ENCODE data around the gene ACOT8. TPM values are rescaled to one million over a fixed set of nuclear protein-coding genes. Genes with fewer than 3 reads are reported as not detected.

ACOT8 gene
- total RNA-seq, 2 donors from 2014 or later: 27.9 to 34.3 TPM

DNA sequence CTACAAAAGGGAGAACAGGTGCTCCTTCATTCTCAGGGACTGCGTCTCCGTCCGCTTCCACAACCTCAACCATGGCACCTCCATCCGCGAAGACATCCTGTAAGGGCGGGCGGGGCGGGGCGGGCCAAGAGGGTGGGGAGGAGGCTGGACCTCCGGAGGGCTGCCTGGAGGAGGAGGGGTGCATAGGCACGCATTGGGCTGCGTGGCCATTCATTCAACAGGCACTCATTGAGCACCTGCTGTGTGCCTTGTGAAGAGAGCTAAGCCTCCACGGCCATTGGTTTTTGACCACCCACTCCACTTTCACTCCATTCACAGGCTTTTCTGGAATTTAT is 657 bp upstream of the ACOT8 start:
- Mint-ChIP-seq H3K36me3 (ENCODE audit: insufficient read depth in 2 of 2) (peaks cover 0 to 2% of the 10 kb centered on the region in 2 donors), H3K9me3 (no peaks in the 10 kb centered on the region), H3K27me3 (ENCODE audit: low read depth) (no peaks in the 10 kb centered on the region), H3K4me1 (ENCODE audit: low read depth) (peaks cover 60% of the 10 kb centered on the region), H3K4me3 (peak overlapping the region; percentile 95 to 98), H3K27ac (peak overlapping the region; percentile 97)
- DNase-seq: peak; percentile 51 to 54
- ATAC-seq (replicated peaks in 1 of 2): peak; percentile 40 to 47

DNA sequence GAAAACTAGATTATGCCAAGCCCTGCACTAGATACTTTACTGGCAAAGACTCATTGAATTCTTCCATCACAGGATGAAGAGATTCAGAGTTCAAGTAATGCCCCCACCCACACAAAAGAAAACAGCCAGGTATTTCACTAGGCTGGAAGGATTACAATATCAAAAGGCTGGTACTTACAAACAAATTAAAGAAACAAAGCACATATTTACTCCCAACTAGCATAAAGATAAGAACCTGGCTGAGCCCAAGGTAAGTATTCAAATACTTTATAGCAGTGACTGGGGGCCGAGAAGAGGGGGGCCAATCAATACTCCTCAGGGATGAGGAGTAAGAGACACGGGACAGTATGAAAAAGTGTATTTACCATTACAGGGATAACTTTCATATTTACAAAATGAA is 3.7 kb downstream of the ACOT8 start:
- H3K36me3 Mint-ChIP-seq (ENCODE audit: insufficient read depth in 2 of 2): peaks cover 3 to 6% of the 10 kb centered on the region in 2 donors
- ATAC-seq (replicated peaks in 1 of 2) (no peak), DNase-seq (no peak)
- H3K4me1 Mint-ChIP-seq (ENCODE audit: low read depth): peaks cover 33% of the 10 kb centered on the region
- no peaks in the 10 kb centered on the region for H3K27me3 Mint-ChIP-seq (ENCODE audit: low read depth)
- no peak overlapping the region for H3K27ac Mint-ChIP-seq
- H3K9me3 Mint-ChIP-seq: no peaks in the 10 kb centered on the region
- H3K4me3 Mint-ChIP-seq: no peak overlapping the region

DNA sequence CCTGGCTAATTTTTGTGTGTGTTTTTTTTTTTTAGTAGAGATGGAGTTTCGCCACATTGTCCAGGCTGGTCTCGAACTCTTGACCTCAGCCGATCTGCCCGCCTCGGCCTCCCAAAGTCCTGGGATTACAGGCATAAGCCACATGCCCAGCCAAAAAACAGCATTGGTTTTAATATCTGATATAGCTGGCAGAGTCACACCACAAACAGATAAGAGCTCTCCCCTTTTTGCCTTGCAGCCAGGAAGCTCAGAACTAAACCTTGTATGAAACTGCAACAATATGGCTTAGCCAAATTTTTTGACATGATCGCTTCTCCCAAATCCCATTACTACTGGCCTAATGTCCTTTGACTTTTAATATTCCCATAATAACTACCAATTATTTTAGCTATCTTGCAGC is 4.9 kb downstream of the ACOT8 start:
- Mint-ChIP-seq H3K27me3 (ENCODE audit: low read depth) (no peaks in the 10 kb centered on the region), H3K36me3 (ENCODE audit: insufficient read depth in 2 of 2) (peaks cover 3 to 6% of the 10 kb centered on the region in 2 donors), H3K4me3 (no peak overlapping the region), H3K9me3 (no peaks in the 10 kb centered on the region), H3K27ac (no peak overlapping the region), H3K4me1 (ENCODE audit: low read depth) (peaks cover 23% of the 10 kb centered on the region)
- no peak for ATAC-seq (replicated peaks in 1 of 2)
- no peak for DNase-seq

DNA sequence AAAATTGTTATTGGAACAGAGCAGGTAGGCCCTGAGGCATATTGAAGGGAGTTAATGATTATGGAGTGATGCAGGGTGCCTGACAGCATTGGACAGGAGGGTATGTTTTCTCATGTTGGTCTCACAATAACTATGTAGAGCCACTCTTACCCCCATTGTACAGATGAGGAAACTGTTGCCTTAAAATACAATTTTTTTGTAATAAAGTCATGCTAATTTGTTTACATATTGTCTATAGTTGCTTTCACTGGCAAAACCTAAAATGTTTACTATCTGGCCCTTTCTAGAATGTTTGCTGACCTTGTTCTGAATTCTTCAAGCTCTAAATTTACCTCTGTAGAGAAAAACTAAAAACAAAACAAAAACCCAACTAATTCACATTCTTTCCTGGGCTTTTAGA is 5.7 kb downstream of the ACOT8 start:
- no peak for DNase-seq
- H3K9me3 Mint-ChIP-seq: no peaks in the 10 kb centered on the region
- no peak overlapping the region for H3K27ac Mint-ChIP-seq
- H3K36me3 Mint-ChIP-seq (ENCODE audit: insufficient read depth in 2 of 2): peaks cover 3 to 6% of the 10 kb centered on the region in 2 donors
- no peak for ATAC-seq (replicated peaks in 1 of 2)
- no peaks in the 10 kb centered on the region for H3K27me3 Mint-ChIP-seq (ENCODE audit: low read depth)
- H3K4me1 Mint-ChIP-seq (ENCODE audit: low read depth): peaks cover 20% of the 10 kb centered on the region
- no peak overlapping the region for H3K4me3 Mint-ChIP-seq

DNA sequence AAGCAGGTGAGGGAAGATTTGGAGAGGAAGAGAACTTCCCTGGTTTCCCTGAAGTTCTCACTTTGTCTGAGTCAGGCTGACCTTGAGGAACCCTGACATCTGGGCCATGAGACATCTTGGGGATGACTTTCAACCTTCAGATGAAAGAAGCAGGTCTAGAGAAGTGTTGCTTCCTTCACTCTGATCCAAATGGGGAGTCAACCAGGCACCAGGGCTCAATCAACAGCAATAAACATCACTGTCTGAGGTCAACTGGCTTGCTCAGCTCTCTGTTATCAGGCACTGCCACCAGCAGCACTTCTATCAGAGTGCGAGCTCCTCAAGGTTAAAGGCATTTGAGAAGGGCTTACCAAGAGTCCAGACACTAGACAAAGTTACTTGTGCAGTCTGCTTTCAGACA is 6.3 kb downstream of the ACOT8 start:
- H3K4me3 Mint-ChIP-seq: no peak overlapping the region
- no peaks in the 10 kb centered on the region for H3K27me3 Mint-ChIP-seq (ENCODE audit: low read depth)
- peaks cover 14% of the 10 kb centered on the region for H3K4me1 Mint-ChIP-seq (ENCODE audit: low read depth)
- H3K9me3 Mint-ChIP-seq: no peaks in the 10 kb centered on the region
- DNase-seq: no peak
- ATAC-seq (replicated peaks in 1 of 2): no peak
- H3K36me3 Mint-ChIP-seq (ENCODE audit: insufficient read depth in 2 of 2): peaks cover 3 to 6% of the 10 kb centered on the region in 2 donors
- H3K27ac Mint-ChIP-seq: no peak overlapping the region

DNA sequence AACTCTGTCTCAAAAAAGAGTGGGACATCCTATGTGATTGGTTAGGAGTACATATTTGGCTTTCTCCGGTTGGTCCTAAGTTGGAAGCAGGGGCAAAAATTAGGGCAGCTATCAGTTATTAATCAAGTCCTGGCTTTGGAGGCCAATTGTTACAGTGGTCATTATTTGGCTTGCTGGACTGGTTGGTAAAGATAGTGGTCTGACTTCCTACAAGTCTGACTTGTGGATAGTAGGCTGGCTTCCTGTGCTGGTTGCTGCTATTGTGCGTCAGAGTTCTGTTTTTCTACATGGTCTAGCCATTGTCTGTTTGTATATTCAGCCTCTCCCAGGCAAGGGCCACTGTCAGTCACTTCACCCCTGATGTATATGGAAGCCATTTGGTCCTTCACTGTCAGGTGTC is 7.0 kb downstream of the ACOT8 start:
- no peak overlapping the region for H3K27ac Mint-ChIP-seq
- no peak for ATAC-seq (replicated peaks in 1 of 2)

DNA sequence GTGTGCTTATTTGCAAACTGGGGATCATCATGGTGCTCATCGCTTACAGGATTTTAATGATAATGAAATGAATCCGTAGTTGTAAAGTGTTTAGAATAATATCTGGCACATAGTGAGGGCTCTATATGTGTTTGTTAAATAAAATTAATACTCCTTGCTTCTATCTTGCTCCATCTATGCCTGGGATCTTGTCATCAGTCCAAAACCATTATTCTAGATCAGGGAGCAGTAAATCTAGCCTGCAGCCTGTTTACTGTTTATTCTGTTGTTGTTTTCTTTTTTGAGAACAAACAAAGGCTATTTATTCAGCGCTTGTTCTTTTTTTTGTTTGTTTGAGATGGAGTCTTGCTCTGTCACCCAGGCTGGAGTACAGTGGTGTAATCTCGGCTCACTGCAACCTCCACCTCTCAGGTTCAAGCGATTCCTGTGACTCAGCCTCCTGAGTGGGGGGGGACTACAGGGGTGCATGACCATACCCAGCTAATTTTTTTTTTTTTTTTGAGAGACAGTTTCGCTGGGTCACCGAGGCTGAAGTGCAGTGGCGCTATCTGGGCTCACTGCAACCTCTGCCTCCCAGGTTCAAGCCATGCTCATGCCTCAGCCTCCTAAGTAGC is 8.1 kb downstream of the ACOT8 start:
- H3K27ac Mint-ChIP-seq: no peak overlapping the region
- DNase-seq: no peak
- no peaks in the 10 kb centered on the region for H3K27me3 Mint-ChIP-seq (ENCODE audit: low read depth)
- H3K4me3 Mint-ChIP-seq: no peak overlapping the region
- H3K4me1 Mint-ChIP-seq (ENCODE audit: low read depth): no peaks in the 10 kb centered on the region
- peaks cover 3 to 8% of the 10 kb centered on the region in 2 donors for H3K36me3 Mint-ChIP-seq (ENCODE audit: insufficient read depth in 2 of 2)
- no peak for ATAC-seq (replicated peaks in 1 of 2)
- H3K9me3 Mint-ChIP-seq: no peaks in the 10 kb centered on the region

More for the DNA sequence above, 7.0 kb downstream of the ACOT8 start:
- DNase-seq: no peak
- Mint-ChIP-seq H3K36me3 (ENCODE audit: insufficient read depth in 2 of 2) (peaks cover 3 to 6% of the 10 kb centered on the region in 2 donors), H3K4me3 (no peak overlapping the region), H3K27me3 (ENCODE audit: low read depth) (no peaks in the 10 kb centered on the region), H3K9me3 (no peaks in the 10 kb centered on the region), H3K4me1 (ENCODE audit: low read depth) (peaks cover 9% of the 10 kb centered on the region)

DNA sequence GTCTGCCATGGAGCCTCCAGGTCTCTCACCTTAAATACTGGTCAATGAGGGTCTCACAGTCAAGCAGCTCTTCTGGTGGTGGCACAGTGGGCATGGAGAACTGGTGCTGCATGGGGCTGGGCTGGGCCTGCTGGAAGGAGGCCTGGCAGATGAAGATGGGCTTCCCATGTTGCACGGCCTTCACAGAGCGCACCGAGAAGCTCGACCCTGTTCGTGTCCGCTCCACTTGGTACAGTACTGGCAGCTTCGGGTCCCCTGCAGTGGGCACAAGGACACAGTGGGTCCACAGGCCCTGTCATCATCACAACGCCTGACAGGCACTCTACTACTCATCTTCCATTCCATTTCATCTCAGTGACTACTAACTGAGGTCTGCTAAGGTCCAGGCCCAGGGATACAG is 8.8 kb downstream of the ACOT8 start:
- Mint-ChIP-seq H3K27ac (no peak overlapping the region), H3K36me3 (ENCODE audit: insufficient read depth in 2 of 2) (peaks cover 3 to 9% of the 10 kb centered on the region in 2 donors), H3K9me3 (no peaks in the 10 kb centered on the region), H3K4me1 (ENCODE audit: low read depth) (no peaks in the 10 kb centered on the region), H3K4me3 (no peak overlapping the region), H3K27me3 (ENCODE audit: low read depth) (no peaks in the 10 kb centered on the region)
- no peak for ATAC-seq (replicated peaks in 1 of 2)
- no peak for DNase-seq

DNA sequence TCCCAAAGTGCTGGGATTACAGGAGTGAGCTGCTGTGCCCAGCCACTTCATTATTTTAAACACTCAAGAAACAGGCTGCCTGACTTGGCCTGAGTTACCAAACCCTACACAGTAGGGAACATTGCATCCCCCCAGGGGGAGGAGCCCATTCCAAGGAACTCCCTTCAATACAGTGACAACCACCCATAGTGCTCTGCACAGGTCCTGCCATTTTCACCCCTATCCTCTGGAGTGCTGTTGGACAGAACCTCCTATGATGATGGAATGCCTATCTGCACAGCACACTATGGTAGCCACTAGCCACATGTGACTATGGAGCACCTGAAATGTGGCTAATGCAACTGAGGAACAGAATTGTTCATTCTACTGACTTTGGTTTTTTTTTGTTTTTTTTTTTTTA is 11.7 kb downstream of the ACOT8 start:
- peaks cover 2 to 8% of the 10 kb centered on the region in 2 donors for H3K36me3 Mint-ChIP-seq (ENCODE audit: insufficient read depth in 2 of 2)
- no peak for DNase-seq
- no peak overlapping the region for H3K4me3 Mint-ChIP-seq
- no peaks in the 10 kb centered on the region for H3K27me3 Mint-ChIP-seq (ENCODE audit: low read depth)
- H3K4me1 Mint-ChIP-seq (ENCODE audit: low read depth): no peaks in the 10 kb centered on the region
- H3K9me3 Mint-ChIP-seq: no peaks in the 10 kb centered on the region
- ATAC-seq (replicated peaks in 1 of 2): no peak
- no peak overlapping the region for H3K27ac Mint-ChIP-seq

DNA sequence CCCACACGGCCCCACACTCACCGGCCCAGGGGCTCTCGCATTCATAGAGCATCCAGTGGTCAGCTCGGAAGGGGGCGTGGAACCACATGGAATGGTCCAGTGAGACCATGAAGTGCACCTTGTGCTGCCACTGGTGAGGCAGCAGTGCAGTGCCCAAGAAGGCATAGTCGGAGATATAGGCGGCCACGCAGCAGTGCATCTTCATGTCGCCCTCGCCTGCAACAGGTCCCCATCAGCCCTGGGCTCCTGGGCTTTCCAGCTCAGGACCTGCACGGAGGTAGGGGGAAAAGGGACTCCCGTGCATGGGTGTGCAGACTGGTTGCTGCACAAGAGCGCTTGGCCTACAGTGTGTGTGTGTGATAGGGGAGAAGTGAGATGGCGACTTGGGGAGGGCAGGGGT is 13.7 kb downstream of the ACOT8 start:
- ATAC-seq (replicated peaks in 1 of 2): no peak
- Mint-ChIP-seq H3K4me1 (ENCODE audit: low read depth) (no peaks in the 10 kb centered on the region), H3K4me3 (no peak overlapping the region), H3K27ac (no peak overlapping the region), H3K9me3 (no peaks in the 10 kb centered on the region), H3K27me3 (ENCODE audit: low read depth) (no peaks in the 10 kb centered on the region), H3K36me3 (ENCODE audit: insufficient read depth in 2 of 2) (peaks cover 2 to 8% of the 10 kb centered on the region in 2 donors)
- no peak for DNase-seq

DNA sequence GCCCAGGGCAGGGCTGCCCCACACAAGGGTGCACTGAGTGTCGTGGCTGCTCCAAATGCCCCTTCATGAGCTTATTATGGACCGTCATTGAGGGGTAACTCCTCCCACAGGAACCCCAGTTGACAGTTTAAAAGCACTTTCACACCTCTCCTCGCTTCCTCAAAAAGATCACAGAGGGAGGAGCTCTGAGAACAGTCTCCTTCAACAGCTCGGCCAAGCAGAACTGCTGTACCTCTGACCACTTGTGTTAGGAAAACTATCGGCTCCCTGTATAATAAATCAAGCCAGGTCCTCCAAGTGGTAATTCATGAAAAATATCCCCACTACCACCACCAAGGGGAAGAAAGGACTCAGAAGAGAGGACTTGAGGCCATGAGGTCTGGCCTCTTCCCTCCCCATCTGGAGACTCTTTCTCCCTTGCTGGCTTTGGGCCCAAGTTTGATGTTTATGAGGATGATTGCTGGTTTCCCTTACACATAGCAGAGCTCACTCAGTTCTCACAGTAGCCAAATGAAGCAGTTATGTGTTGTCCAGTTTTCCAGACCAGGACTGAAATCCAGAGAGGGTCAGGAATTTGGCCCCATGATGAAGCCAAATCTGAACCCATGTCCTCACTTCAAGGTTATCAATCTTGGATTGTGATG is 14.9 kb downstream of the ACOT8 start:
- Mint-ChIP-seq H3K27me3 (ENCODE audit: low read depth) (no peaks in the 10 kb centered on the region), H3K4me3 (no peak overlapping the region), H3K9me3 (no peaks in the 10 kb centered on the region), H3K4me1 (ENCODE audit: low read depth) (no peaks in the 10 kb centered on the region), H3K27ac (no peak overlapping the region), H3K36me3 (ENCODE audit: insufficient read depth in 2 of 2) (peaks cover 2 to 8% of the 10 kb centered on the region in 2 donors)
- no peak for ATAC-seq (replicated peaks in 1 of 2)
- DNase-seq: no peak

DNA sequence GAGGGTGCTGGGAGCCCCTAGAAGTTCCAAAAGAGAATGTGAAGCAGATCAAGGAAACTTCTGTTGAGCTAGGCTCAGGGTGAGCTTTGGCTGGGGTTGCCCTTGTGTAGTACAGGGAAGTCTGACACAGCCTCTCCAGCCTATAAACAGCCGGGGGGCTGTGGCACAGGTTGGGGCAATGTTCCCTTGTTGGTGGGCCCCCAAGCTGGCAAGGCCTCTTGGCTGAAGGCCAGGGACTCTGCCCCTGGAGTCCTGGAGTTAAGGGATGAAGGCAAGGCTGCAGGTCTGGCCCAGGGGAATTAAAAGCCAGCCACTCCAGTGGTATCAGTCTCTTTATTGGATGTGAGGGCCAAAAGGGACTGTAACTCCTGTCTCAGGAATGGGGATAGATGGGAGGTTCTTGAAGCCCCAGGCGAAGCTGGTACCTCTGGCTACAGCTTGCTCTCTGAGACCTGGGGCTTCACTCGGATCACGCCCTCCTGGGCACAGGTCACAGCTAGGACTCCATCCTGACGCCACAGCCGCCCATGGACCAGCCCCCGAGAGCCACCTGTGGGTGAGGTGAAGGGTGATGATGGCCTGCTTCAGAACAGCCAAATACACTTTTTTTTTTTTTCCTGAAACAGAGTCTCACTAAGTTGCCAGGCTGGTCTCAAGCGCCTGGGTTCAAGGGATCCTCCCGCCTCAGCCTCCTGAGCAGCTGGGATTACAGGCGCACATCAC is 15.6 kb downstream of the ACOT8 start:
- DNase-seq (no peak), ATAC-seq (replicated peaks in 1 of 2) (no peak)
- Mint-ChIP-seq H3K27me3 (ENCODE audit: low read depth) (no peaks in the 10 kb centered on the region), H3K9me3 (no peaks in the 10 kb centered on the region), H3K27ac (no peak overlapping the region), H3K4me3 (no peak overlapping the region), H3K4me1 (ENCODE audit: low read depth) (no peaks in the 10 kb centered on the region), H3K36me3 (ENCODE audit: insufficient read depth in 2 of 2) (peaks cover 2 to 8% of the 10 kb centered on the region in 2 donors)

DNA sequence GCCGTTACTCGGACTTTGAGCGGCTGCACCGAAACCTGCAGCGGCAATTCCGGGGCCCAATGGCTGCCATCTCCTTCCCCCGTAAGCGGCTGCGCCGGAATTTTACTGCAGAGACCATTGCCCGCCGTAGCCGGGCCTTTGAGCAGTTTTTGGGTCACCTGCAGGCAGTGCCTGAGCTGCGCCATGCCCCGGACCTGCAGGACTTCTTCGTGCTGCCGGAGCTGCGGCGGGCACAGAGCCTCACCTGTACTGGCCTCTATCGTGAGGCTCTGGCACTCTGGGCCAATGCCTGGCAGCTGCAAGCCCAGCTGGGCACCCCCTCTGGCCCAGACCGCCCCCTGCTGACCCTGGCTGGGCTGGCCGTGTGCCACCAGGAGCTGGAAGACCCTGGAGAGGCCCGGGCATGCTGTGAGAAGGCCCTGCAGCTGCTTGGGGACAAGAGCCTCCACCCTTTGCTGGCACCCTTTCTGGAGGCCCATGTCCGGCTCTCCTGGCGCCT is 16.4 kb downstream of the ACOT8 start:
- no peak for ATAC-seq (replicated peaks in 1 of 2)
- H3K36me3 Mint-ChIP-seq (ENCODE audit: insufficient read depth in 2 of 2): peaks cover 2 to 8% of the 10 kb centered on the region in 2 donors
- no peaks in the 10 kb centered on the region for H3K4me1 Mint-ChIP-seq (ENCODE audit: low read depth)
- no peak for DNase-seq
- no peaks in the 10 kb centered on the region for H3K27me3 Mint-ChIP-seq (ENCODE audit: low read depth)
- H3K4me3 Mint-ChIP-seq: no peak overlapping the region
- H3K27ac Mint-ChIP-seq: no peak overlapping the region
- no peaks in the 10 kb centered on the region for H3K9me3 Mint-ChIP-seq

Measured in activated T-cell treated with anti-CD3 and anti-CD28 coated beads, Interleukin-2, amount 50 U/mL, for 72 hours (primary cell).